GM19043 (cell line): ENCODE results near the gene POLD4.
"Not testable (repeated sequence)": the region's sequence is repeated elsewhere in the genome, so short reads cannot be mapped to it uniquely, and the experiment has no call there.

ENCODE experiments used
- ATAC-seq: cut with Tn5 transposase; IDR thresholded peaks from one replicate; pipeline ENCODE4 v1.9.1; 2021; ENCODE audit warnings: low read depth; ENCODE audit not compliant: unreplicated experiment

The POLD4 gene

GRCh38 chr11:67353317-67354074, at the start of gene POLD4:
TSS of gene POLD4 (minus strand) at chr11:67353546. CDS start at chr11:67353399, 147 bp downstream.
- ATAC-seq, result peak; percentile 70

DNA sequence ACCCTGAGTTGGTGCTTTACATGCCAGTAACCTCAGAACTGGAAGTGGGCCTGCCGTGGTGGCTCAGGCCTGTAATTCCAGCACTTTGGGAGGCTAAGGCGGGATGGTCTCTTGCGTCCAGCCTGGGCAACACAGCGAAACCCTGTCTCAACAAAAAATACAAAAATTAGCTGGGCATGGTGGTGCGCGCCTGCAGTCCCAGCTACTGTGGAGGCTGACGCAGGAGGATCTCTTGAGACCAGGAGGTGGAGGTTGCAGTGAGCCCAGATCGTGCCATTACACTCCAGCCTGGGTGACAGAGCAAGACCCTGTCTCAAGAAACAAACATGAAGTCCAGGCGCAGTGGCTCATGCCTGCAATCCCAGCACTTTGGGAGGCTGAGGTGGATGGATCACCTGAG, 49.7 kb upstream of the POLD4 start:
- not testable (repeated sequence) for ATAC-seq

DNA sequence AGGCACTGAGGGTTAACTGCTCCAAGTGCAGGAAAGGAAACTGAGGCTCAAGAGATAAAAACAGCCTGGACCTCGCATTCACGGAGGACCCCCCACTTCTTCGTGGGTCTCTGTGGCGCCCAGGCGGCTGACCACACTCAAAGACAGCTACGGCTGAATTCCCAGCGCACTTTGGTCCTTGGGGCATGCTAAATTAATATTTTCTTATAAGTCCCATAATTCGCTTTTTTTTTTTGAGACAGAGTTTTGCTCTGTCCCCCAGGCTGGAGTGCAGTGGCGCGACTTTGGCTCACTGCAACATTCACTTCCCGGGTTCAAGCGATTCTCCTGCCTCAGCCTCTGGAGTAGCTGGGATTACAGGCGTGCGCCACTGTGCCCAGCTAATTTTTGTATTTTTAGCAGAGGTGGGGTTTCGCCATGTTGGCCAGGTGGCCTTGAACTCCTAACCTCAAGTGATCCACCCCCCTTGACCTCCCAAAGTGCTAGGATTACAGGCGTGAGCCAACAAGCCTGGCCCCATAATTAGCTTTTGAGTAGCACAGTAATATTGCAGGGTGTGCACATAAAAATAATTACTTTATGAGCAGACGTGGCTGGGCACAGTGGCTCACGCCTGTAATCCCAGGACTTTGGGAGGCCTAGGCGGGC, 49.0 kb upstream of the POLD4 start:
- ATAC-seq, result not testable (repeated sequence)

DNA sequence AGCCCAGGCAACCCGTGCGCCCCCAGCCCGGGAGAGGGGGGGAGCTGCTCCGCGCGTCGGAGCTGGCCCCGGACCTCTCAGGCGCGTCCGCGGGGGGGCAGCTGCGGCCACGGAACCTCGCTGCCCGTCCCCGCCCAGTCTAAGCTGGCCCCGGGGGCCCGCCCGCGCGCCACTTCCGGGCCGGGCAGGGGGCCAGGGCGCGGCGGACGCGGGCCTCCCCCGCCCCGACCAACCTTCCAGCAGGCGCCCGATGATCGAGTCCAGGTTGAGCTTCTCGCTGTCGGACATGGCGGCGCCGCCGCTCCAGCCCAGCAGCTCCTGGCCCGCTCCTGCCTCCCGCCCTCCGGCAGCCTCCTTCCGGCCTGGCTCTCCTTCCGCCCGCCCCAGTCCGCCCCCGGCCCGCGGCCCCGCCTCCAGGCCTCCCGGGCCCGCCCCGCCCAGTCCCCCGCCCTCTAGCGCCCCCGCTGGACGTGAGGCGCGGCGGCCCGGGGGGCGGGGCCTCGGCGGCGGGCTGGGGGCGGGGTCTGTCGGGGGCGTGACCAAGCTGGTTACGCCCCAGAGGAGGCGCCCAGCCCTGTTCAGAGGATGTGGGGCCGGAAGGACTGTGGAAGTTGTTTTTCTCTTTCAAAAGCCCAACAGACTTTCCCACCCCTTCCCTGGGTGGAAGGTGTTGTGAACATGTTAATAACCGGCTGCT, 48.3 kb upstream of the POLD4 start, which contains the start of gene PPP1CA:
Gene PPP1CA, minus strand, starts transcription at position 364 of the 697 bp plus-strand sequence. Its CDS starts 76 bp downstream, at position 288.
- peak; percentile 47 for ATAC-seq

DNA sequence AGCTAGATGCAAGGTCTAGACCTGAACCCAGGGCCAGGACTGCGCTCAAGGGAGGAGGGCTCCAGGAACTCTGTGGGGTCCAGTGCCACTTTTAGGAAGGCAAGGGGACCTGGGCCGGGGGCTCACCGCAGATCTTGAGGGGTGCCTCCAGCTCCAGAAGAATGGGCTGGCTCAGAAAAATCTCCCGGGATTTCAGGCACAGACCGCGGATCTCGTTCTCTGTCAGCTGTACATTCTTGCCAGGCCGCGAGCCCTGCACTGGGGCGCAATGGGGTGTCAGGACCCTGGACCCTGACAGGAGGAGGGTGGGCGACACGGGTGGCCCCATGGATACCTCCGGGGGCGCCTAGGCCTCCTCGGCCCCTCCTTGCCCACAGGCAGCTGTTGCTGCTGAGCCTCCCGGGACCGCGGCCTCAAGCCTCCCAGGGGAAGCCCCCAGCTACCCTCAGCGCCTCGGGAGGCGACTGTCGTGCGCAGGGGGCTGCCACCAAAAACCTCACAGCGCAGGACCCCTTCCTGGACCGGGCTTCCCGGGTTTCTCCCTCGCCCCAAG, 47.7 kb upstream of the POLD4 start:
- peak; percentile 6 for ATAC-seq

DNA sequence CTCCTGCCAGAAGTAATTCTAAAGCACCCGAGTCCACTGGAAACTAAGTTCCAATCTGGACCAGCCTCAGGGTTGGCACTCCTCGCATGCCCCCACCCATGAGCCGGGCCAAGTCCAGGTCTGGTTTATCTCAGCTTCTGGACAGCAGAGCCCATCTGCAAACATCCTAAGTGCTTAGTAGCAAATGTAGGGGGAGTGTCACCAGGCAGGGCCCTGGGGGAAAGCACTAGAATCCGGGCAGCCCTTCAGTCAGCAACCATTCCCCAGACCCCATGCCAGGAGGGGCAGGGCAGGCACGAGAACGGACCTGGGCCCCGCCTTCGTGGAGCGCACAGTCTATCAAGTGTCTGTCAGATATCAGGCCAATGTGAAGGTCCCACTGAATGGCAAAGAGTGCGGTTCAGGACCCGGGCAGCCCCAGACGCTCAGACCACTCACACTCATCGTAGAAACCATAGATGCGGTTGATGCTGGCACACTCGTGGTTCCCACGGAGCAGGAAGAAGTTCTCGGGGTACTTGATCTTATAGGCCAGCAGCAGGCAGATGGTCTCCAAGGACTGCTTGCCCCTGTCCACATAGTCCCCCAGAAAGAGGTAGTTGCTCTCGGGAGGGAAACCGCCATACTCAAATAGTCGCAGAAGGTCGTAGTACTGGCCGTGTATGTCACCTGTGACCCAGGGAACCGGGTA, 47.0 kb upstream of the POLD4 start:
- ATAC-seq, result no peak

GRCh38 chr11:67398661-67399563, 45.6 kb upstream of the POLD4 start:
- no peak for ATAC-seq

- no peak for ATAC-seq
These were observed 44.8 kb upstream of the POLD4 start for GRCh38 chr11:67397986-67398660.

DNA sequence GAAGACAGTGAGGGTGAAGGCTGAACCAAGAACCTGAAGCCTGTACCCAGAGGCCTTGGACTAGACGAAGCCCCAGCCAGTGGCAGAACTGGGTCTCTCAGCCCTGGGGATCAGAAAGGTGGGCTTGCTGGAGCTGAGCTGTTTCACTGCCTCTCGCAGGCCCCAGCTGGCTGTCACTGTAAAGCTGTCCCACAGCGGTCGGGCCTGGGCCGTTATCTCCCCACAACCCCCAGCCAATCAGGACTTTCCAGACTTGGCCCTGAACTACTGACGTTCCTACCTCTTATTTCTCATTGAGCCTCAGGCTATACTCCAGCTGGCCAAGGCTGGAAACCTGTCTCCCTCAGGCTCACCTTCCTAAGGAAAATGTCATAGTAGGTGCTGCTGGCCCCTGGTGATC, 44.2 kb upstream of the POLD4 start:
- no peak for ATAC-seq

DNA sequence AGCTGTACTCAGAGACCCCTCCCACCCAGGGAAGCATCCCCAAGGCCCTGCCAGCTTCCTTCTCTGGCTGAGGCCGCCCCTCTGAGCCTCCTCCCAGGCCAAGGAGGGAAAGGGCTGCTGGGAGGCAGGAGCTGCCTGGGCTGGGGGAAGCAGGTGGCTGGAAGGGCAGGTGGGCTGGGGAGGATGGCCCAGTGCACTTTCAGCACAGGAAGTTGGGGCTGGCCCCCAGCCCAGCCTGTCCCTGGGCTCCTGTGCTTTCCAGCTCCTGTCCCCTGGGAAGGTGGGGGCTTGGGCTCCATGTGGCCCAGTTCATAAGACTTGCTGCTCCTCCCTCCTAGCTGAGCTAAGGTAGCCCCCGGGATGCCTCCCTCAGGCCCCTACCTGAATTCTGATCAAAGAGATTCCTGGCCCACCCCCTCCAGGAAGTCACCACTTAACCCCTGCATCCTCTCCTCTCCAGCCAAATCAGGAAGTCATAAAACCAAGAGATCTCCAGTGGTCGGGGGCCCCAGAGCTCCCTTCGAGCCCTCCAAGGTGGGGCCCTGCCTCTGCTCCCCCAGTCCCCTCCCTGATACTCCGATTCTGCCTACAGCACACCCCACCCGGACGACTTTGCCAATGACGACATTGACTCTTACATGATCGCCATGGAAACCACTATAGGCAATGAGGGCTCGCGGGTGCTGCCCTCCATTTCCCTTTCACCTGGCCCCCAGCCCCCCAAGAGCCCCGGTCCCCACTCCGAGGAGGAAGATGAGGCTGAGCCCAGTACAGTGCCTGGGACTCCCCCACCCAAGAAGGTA, 43.4 kb upstream of the POLD4 start:
- no peak for ATAC-seq

DNA sequence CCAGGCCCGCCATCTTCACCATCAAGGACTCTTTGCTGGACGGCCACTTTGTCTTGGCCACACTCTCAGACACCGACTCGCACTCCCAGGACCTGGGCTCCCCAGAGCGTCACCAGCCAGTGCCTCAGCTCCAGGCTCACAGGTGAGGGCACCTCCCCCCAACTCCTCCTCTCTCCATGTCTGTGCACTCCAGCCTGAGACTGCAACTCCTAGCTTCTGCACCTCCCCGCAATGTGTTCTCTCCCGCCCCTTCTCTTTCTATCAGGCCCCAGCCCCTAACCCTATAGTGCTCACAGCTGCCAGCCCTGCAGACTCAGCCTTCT, 42.9 kb upstream of the POLD4 start:
- ATAC-seq, result no peak

DNA sequence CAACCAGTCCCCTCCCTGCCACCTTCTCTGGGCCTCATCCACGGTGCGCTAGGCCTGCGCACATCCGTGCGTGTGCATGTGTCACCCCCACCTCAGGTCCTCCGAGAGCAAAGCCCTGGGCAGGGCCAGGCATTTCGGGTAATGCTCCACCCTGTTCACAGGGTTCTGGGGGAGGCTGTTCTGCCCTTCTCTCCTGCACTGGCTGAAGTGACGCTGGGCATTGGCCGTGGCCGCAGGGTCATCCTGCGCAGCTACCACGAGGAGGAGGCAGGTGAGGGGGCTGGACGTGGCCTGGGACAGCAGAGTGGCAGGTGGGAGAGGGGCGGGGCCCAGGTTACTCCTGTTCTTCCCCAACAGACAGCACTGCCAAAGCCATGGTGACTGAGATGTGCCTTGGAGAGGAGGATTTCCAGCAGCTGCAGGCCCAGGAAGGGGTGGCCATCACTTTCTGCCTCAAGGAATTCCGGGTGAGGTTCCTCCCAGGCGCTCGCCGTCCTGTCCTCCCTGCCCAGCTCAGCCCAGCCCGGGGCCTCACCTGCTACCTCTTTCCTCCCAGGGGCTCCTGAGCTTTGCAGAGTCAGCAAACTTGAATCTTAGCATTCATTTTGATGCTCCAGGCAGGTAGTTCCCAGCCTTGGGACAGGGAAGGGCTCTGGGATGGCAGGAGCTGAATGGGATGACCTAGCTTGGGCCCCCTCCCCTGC, 42.4 kb upstream of the POLD4 start:
- no peak for ATAC-seq

DNA sequence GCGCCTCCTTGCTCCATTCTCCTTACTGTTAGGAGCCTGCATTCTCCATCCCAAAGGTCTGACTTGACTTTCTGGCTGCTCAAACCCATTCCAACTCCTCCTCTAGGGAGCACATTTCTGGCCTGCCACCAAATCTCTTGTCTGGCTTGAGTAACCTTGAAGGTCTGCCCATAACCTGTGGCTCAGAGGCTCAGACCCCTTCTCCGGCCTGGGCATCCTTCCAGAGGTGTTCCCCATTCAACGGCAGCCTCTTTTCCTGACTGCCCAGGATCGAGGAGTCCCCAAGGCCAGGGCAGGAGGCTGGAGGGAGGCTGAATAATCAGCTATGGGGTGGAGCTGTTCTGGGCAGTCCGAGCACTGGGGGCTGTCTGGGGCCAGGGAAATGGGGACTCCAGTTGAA, 40.6 kb upstream of the POLD4 start:
- no peak for ATAC-seq

- no peak for ATAC-seq
These were observed 40.1 kb upstream of the POLD4 start for GRCh38 chr11:67393437-67393836.

- ATAC-seq, result no peak
These were observed 38.9 kb upstream of the POLD4 start for GRCh38 chr11:67392183-67392715.

- ATAC-seq, result peak; percentile 42
These were observed 38.2 kb upstream of the POLD4 start, which contains the start of gene RAD9A for GRCh38 chr11:67391304-67392182. TSS of gene RAD9A (plus strand) at chr11:67391986. CDS start at chr11:67392045, 59 bp downstream.
